Activated CD8-positive, alpha-beta memory T cell treated with anti-CD3 and anti-CD28 coated beads, Interleukin-2, amount 50 U/mL, for 24 hours (primary cell): ENCODE data around the gene TFEB.

ENCODE experiments used
- DNase-seq: peaks from one replicate; pipeline ENCODE4 v3.0.0-alpha.2; 2020; ENCODE audit errors: extremely low read depth

The TFEB gene

DNA sequence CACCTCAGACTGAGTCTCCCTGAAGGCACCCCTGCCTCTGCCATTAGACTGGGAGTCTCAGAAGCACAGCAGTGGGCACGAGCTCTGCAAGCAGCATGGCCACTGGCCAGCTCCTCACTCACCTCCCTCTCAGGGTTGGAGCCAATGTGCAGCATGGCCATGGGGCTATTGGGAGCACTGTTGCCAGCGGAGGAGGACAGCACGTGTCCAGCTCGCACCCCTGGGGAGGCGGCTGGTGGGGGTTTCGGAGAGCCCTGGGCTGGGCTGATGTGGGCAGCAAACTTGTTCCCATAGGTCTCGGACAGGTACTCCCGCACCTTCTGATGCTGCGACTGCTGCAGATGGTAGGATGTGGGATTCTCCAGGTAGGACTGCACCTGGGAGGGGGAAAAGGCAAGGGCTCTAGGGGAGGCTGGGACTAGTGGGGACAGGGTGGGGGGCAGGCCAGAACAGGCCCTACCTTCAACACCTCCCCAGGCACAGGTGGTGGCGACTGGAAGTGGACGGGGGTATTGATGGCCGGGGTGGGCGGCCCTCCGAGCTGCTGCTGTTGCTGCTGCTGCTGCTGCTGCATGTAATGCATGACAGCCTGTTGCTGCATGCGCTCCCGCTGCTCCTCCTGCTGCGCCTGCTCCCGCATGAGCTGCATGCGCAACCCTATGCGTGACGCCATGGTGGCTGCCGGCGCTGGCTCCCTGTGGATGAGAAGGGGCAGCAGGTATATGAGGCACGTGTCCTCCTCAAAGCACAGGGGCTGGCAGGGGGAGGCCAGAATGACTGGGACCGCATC, 44.7 kb downstream of the TFEB start:
- no peak for DNase-seq

DNA sequence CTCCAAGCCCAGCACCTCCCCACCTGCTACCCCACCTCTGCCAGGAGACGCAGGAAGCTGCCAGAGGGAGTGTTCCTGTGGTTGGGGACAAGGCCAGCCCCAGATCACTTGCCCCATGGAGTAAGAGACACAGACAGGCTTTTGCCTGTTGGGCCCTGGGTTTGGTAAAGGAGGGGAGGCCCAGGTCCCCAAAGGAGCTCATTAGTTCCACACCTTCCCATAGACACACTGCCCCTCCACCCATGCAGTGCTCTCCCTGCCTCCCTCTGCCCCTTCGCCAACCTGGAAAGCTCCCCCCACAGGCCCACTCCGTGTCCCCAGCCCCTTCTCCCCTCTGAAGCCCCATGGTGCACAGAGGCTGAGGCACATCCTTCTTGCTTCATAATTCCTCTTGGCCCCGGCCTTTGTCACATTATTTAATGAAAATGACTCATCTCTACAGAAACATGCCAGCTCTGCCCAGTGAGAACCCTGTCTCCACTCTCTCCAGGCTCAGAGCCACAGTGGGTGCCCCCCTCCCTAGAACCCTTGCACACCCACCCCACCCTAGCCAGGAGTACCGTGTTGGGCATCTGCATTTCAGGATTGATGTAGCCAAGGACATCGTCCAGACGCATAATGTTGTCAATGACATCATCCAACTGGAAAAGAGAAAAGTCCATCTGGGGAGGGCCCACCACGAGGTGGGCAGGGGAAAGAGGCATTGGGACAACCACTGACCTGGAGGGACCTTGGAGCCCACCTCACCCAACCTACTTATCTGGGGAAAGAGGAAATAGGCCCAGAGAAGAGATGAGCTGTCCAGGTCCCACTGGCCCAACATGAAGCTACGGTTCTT, 46.0 kb downstream of the TFEB start:
- DNase-seq = no peak

DNA sequence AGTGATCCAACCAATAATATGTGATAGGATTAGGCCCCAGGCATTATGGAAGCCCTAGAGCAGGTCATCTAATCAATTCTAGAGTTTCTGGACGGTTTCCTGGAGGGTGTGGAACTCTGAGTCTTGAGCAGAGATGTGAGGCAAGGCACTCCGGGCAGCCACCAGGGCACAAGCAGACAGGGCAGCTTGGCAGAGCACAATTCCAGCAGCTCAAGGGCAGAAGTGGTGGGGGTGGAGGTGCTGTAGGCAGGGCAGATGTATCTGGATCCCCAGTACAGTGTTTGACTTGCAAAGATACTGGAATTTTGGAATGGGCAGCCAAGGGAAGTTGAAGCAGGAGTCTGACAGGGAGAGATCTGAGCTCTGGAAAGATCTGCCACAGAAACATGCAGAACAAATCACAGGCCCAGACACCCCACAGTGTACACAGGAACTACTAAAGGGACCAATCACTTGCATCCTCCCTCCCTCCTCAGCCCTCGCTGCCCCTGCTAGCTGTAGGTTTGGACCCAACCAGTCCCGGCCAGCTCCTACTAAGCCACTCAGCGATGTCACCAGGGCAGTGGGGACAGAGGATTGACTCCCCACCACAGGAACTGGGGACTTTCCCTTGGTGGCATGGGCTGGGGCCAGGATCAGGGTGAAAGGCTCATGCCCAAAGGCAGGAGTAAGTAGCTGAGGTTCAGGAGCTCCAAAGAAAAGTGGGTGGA, 47.0 kb downstream of the TFEB start:
- DNase-seq = no peak

DNA sequence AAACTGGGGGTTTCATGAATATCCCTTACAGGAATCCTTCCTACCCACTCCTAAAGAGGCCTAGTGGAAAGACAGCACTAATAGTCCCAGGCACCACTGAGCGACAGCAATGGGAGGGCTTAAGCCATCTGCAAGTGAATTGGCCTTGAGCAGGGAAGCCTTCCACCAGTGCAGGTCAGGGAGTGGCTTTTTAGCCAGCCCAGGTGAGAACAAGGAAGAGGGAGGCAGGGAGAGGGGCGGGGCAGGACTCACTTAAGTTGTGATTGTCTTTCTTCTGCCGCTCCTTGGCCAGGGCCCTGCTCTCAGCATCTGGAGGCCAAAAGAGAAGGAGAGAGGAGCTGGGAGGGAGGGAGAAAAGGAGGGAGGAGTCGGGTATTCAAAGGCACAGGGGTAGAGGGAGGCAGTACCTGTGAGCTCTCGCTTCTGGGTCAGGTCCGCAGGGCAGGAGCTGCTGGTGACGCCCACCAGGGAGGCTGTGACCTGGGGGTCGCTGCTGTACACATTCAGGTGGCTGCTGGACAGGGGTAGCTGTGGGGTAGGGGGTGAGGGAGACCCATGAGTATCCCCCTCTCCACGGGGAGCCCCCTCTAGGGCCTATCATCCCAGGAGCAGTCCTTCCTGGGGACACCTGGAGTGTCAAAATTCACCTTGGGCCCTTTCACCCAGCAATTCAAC, 47.8 kb downstream of the TFEB start:
- no peak for DNase-seq

DNA sequence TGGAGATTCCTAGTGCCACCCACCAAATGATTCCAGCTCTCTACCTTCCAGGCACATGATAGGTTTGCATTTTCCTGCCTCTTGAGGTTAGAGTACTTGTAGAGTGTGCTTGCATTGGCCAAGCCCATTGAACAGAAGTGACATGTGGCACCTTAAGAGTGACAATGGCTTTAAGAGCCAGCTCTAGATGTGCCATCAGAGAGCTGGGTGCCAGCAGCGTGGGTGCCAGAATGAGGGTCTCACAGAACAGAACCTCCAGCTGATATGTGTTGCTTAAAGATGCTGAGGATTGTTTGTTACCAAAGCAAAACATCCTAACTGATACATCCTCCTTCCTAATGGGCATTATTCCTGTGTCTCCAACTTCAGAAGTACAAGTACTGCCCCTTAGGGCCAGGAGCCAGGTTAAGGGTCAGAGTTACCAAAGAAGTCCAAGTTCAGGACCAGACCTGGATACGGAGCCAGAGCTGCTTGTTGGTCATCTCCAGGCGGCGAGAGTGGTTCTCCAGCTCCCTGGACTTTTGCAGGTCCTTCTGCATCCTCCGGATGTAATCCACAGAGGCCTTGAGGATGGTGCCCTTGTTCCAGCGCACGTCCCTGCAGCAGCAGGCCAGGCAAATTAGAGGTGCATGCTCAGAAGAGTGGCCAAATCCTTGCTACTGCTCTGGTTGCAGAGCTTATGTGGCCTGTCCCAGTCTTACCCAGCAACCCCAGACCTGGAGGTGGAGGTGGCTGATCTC, 49.6 kb downstream of the TFEB start:
- no peak for DNase-seq

DNA sequence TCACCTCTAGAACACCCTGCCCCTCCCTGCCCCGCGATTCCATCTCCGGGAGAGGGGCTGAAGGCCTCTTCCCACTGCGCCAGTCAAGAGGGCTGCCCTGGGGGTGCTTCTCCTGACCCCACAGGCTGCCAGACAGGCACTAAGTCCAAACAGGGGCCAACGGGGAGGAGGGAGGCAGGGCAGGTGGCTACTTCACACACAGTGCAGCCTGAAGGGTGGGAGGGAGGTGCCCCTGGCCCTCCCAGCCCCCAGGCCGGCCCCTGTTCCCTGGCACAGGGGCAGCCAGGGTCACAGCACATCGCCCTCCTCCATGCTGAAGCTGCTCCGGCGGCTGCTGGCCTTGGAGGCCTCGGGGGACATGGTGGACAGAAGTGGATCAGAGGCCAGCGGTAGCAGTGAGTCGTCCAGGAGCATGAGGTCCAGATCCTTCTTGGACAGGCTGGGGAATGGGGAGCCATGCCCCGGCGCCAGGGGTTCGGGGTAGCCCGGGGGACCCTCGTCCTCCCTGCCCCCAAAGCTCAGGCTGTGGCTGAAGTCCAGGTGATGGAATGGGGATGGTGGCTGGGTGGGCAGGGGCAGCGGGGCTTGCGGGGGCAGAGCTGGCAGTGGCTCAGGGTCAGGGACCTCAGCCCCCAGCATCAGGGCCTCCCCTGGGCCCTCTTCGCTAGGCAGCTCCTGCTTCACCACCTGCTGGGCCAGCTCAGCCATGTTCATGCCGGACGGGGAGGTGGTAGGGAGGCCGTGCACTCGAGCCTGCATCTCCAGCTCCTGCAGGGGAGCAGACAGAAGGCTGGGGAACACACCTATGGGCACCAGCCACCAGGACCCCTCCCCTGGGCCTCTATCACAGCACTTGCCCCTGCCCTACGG, 50.9 kb downstream of the TFEB start:
- no peak for DNase-seq

DNA sequence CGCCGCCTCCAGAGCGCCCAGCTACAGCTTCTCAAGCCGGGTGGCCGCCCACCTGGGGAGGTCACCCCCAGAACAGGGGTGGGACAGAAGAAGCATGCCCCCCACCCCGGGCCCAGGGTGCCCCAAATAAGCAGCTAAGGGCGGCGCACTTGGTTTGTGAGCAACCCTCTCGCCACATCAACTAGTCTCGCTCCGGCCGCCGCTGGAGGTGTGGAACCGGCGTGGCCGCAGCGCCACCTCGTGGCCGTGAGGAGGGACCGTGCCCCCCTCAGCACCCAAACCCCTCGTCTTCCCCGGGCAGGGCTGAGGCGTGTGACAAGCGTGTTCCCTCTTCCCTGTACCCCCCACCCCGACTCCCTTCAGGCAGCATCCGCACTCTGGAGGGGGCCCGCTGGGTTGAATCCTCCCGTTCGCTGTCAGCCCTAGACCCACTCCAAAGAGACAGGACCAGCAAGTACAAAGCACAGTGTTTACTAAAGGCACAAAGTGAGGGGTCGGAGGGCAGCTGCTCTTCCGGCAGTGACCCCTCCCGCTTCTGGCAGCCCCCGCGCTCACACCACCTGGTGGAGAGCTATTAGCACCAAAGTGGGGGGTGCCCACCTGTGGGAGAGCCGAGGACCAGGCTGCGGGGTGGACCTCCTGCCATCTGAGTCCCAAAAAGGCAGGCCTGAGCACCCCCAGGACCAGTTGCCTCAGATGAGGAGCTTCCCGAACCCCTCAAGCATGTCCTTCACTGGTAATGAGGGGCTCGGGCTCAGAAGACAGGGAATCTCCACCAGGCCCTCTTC, 51.7 kb downstream of the TFEB start:
- peak; percentile 37 for DNase-seq

DNA sequence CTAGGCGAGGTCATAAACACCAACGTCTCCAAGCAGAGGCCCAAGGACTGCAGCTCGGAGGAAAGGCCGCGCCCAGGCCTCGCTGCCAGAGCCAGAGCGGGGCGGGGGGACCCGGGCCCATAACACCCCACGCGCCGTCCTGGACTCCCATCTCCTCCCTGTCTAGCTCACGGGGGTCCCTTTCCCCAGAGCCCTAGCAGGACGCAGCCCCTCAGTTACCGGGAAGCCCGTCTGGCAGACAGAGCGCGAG, 52.2 kb downstream of the TFEB start:
- no peak for DNase-seq

DNA sequence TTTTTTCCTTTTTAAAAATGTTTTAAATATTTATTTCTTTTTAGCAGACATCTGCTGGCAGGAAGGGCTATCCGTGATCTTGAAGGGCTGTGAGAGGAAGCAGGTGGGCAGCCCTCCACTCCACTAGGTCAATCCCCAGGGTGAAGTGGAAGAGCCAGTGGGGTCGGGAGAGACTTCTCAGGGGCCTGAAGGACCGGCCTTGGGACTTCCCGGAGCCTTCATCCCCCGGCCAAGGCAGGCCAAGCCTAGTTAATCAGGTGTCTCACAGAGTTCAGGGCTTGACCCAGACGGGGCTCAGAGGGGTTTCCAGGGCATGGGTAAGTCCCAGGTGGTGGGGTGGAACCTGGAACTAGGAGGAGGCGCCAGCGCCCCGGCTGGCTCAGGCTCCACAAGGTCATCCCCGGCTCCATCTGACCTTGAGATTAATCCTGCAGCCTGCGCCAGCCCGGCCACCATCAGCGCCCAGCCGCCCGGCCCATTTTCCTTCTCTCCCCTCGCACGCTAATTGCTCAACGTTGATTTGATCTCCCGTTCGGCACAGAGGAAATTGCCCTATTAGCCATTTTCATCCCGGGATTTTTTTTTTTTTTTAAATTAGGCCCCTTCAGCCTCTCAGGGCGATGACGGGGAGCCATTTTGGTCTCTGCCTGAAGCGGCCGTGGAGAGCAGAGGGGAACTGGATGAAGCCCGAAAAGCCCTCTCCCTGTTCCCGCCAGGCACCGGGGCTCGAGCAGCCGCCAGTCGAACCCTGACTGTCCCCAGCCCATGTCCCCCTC, 52.7 kb downstream of the TFEB start:
- no peak for DNase-seq

DNA sequence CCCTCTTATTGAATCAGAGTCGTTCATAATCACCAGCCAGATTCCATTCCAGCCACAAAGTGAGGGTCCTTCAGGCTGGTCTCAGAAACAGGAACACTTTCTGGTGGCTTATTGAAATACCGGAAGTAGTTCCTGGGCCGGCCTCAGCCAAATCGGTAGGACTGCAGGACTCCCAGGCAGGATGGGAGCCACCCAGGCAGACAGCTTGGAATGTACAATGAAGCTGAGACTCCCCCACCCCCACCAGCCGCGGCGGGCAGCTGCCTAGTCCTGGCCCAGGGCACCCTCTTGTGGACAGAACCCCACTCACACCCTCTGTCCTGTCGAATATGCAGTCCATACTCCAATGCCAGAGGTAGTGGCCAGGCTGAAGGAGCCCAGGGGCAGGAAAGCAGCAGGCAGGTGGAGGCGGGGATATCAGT, 53.3 kb downstream of the TFEB start:
- DNase-seq = peak; percentile 23

DNA sequence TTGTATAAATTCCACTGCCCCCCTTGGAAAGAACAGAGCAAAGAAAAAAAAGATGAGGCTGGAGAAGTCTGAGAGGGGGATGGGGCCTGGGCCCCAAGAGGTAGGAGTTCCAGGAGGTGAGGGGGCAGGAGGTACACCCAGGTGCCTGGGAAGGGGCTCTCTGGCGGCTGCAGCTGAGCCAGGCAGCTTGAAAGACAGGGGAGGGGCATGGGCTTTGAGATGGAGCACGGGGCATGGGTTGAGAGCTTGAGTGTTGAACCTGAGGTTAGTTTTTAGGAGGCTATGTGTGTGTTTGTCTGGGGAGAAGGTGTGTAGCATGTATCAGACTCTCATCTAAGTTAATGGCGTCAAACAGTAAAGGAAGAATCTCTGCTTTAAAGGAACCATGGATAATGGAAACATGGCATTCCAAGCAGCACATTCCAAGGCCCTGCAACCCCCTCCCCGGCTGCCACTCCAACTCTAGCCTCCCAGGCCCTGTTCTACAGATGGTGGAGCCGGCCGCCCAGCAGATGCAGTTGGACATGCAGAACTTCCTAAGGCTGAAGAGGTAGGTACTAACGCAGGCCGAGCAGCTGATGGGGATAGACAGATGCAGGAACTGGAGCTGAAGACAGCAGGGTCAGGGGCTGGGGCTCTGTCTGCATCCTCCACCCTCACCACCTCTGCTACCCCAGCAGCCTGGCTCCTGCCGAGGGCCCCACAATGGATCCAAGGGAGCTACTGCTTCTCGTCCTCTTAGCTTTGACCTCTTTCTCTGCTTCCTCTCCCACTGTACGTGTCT, 55.0 kb downstream of the TFEB start:
- no peak for DNase-seq

DNA sequence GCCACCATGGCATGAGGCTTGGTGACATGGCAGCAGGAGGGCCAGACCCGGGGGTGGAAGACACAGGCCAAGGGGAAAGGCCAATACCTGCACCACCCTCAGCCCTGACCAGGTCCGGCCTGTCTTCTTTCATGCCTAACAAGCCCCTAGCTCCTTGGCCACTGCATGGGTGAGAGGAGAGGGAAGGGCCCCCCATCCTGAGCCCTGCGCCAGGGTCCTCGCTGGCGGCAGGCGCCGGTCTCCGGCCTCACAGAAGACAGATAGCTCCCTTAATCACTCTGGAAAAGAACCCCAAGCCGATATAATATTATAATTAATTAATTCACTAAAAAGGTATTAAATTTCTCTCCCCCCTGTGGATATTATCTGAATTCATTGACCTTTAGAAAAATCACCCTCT, 55.7 kb downstream of the TFEB start:
- no peak for DNase-seq

DNA sequence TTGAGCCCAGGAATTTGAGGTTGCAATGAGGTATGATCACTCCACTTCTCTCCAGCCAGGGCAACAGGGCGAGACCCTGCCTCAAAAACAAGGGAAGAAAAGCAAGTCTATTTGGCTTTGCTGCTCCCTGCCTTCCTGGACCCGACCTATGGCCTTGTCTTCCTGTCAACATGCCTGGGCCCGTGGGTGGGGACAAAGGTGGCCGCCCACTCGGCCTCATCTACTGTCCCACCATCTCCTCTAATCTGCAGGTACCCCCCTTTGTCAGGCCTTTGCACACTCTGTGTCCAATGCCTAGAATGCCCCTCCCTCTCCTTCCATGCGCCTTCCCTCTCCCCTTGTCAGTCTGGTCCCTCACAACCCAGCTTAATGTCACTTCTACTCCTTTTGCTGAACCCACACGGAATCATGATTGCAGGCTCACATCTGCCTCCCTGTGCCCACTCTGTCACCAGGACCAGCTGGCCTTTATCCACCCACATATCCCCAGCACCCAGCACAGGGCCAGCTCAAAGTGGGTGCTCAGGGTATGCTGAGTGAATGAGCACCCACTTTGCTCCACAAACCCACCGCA, 56.8 kb downstream of the TFEB start:
- no peak for DNase-seq

DNA sequence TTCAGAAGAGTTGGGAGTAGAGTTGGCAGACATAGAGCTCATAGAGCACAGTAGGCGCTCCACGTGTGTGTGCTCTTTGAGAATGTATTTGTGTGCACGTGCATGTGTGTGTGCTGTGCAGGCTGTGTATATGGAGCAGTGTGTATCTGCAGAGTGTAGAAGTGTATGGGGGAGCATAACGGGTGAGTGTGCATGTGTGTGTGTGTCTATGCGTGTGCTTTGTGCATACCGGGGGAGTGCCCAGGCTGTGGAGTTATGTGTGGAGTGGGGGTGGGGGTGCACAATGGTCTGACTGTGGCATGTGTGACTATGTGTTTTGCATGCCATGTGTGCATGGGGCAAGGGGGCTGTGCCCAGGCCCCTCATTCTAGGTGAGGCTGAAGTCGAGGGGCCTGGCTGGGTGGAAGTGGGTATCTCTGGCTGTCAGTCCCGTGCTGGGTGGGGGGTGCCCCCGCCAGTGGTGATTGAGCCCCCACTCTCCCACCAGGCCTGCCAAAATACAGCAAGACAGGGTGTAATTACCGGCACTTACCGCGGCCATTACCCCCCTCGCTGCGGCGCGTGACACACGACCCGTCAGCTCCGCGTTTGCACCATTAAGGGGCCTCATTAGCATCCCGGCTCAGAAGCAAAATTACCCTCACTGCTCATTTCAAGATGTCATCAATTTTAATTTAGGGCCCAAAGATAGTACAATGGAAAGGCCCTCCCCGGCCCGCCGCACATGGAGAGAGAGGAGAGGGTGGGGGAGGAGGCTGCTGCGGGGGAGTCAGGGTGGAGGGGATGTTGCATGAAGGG, 58.1 kb downstream of the TFEB start:
- DNase-seq = no peak

DNA sequence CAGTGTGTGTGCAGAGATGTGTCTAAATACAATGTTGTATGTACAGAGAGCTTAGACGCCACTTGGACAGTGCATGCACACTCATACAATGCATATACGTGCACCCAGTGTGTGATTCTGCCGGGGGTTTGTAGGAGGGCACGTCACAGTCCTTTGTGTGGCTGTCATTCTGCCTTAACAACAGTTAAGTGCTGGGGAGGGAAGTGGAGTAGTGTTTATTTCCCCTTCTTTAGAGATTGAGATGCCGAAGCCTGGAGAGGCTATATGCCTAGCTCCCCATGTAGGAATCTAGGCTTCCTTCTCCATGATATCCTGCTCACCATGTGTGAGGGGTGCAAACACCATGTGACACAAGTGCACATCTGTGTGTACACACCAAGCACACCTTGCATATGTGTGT, 59.0 kb downstream of the TFEB start:
- DNase-seq = no peak

DNA sequence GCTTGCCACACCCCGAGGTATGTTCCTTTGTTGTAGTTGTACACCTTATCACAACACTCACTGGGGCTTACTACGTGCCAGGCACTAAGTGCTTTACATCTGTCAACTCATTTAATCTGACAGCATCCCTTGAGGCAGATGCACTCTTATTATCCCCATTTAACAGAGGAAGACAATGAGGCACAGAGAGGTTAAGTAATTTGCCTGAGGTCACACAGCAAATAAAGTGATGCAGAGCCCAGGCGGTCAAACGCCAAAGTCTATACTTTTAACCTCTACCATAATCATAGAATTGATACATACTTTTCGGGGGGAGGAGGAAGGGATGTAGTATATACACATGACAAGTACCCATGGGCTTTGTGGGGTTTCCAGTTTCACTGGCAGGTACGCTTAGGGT, 59.4 kb downstream of the TFEB start:
- DNase-seq = no peak

DNA sequence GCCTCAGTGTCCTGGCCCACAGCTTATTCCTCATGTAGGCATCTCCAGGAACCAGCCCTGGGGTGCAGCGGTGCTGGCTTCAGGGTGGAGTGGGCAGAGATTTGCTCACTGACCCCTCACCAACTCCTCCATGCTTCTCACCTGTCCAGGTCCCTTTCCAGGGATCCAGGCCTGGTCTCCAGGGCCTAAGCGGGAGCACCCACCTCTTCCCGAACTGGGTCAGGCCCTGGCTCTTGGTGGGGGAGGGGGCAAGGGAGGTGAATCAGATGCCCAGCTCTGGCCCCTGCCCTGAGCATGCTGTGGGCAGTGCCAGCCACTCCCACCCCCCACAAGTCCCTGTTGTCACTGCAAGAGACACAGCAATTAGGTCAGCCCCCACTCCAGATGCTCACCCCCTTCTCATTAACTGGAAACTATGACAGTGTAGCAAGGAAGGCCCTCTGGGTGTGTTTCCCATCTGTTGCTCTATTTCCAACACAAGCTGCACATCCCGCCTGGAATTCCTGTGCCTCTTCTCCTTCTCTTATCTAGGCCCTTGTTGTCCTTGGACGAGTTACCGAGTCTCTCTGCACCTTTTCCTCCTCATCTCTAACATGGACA, 60.1 kb downstream of the TFEB start:
- DNase-seq = no peak
